Measurements from ENCODE around the gene TBC1D14.

- TF ChIP-seq CTCF (IDR thresholded peaks at IDR 0.05; ENCODE audit: low read depth, low read length) (no peak), EZH2phosphoT487 (IDR thresholded peaks at IDR 0.05; ENCODE audit: low read depth) (no peak)
Measured at GRCh38 chr4:7075962-7076695, 166.5 kb downstream of the TBC1D14 start.
